Measurements from ENCODE around the gene AGK.
"Not testable (repeated sequence)": the region's sequence is repeated elsewhere in the genome, so short reads cannot be mapped to it uniquely, and the experiment has no call there.

AGK gene

GRCh38 chr7:141587304-141587703 lies 36.1 kb downstream of the AGK start:
- no peak for DNase-seq

GRCh38 chr7:141588912-141589311 lies 37.7 kb downstream of the AGK start:
- DNase-seq, result no peak

- no peak for DNase-seq
Measured at GRCh38 chr7:141590071-141590470, 38.9 kb downstream of the AGK start.

GRCh38 chr7:141590666-141591065 lies 39.5 kb downstream of the AGK start:
- DNase-seq, result no peak

GRCh38 chr7:141593134-141593533 lies 41.9 kb downstream of the AGK start:
- no peak for DNase-seq

GRCh38 chr7:141597966-141598365 lies 46.8 kb downstream of the AGK start:
- no peak for DNase-seq

GRCh38 chr7:141598408-141598807 lies 47.2 kb downstream of the AGK start:
- DNase-seq, result no peak

- no peak for DNase-seq
Measured at GRCh38 chr7:141600168-141601006, 49.2 kb downstream of the AGK start.

GRCh38 chr7:141609576-141609975 lies 58.4 kb downstream of the AGK start:
- DNase-seq, result no peak

- no peak for DNase-seq
Measured at GRCh38 chr7:141610671-141611070, 59.5 kb downstream of the AGK start.

GRCh38 chr7:141612861-141613260 lies 61.7 kb downstream of the AGK start:
- DNase-seq, result no peak

- no peak for DNase-seq
Measured at GRCh38 chr7:141617280-141617679, 66.1 kb downstream of the AGK start.

- no peak for DNase-seq
Measured at GRCh38 chr7:141619745-141620144, 68.5 kb downstream of the AGK start.

GRCh38 chr7:141624763-141625162 lies 73.6 kb downstream of the AGK start:
- no peak for DNase-seq

- DNase-seq, result no peak
Measured at GRCh38 chr7:141630621-141631020, 79.4 kb downstream of the AGK start.

GRCh38 chr7:141631525-141631924 lies 80.3 kb downstream of the AGK start:
- no peak for DNase-seq

- no peak for DNase-seq
Measured at GRCh38 chr7:141634065-141634464, 82.9 kb downstream of the AGK start.

GRCh38 chr7:141636053-141636452 lies 84.8 kb downstream of the AGK start:
- DNase-seq, result no peak

- no peak for DNase-seq
Measured at GRCh38 chr7:141640239-141640840, 89.1 kb downstream of the AGK start.

- DNase-seq, result no peak
Measured at GRCh38 chr7:141641876-141642275, 90.7 kb downstream of the AGK start.

GRCh38 chr7:141645188-141645587 lies 94.0 kb downstream of the AGK start:
- no peak for DNase-seq

- no peak for DNase-seq
Measured at GRCh38 chr7:141646826-141647480, 95.7 kb downstream of the AGK start.

GRCh38 chr7:141647701-141648100 lies 96.5 kb downstream of the AGK start:
- not testable (repeated sequence) for DNase-seq
